Measurements from ENCODE around the gene SH3PXD2B.
"Not testable (repeated sequence)": the region's sequence is repeated elsewhere in the genome, so short reads cannot be mapped to it uniquely, and the experiment has no call there.

The SH3PXD2B gene

GRCh38 chr5:172336676-172337285 is 117.5 kb downstream of the SH3PXD2B start:
- Mint-ChIP-seq H3K36me3 (ENCODE audit: low read depth) (no peaks in the 10 kb centered on the region), H3K27me3 (peaks cover 7% of the 10 kb centered on the region), H3K27ac (no peak overlapping the region), H3K9me3 (no peaks in the 10 kb centered on the region), H3K4me3 (no peak overlapping the region), H3K4me1 (ENCODE audit: low read depth) (no peaks in the 10 kb centered on the region)

- H3K4me1 Mint-ChIP-seq (ENCODE audit: low read depth) = no peaks in the 10 kb centered on the region
- H3K27me3 Mint-ChIP-seq = peaks cover 7% of the 10 kb centered on the region
- no peaks in the 10 kb centered on the region for H3K9me3 Mint-ChIP-seq
- H3K27ac Mint-ChIP-seq = no peak overlapping the region
- H3K4me3 Mint-ChIP-seq = no peak overlapping the region
- no peaks in the 10 kb centered on the region for H3K36me3 Mint-ChIP-seq (ENCODE audit: low read depth)
These were observed 118.1 kb downstream of the SH3PXD2B start for GRCh38 chr5:172336264-172336663.

GRCh38 chr5:172335721-172336120 is 118.6 kb downstream of the SH3PXD2B start:
- H3K9me3 Mint-ChIP-seq = no peaks in the 10 kb centered on the region
- H3K4me1 Mint-ChIP-seq (ENCODE audit: low read depth) = no peaks in the 10 kb centered on the region
- peaks cover 7% of the 10 kb centered on the region for H3K27me3 Mint-ChIP-seq
- no peaks in the 10 kb centered on the region for H3K36me3 Mint-ChIP-seq (ENCODE audit: low read depth)
- no peak overlapping the region for H3K4me3 Mint-ChIP-seq
- H3K27ac Mint-ChIP-seq = no peak overlapping the region

- Mint-ChIP-seq H3K4me1 (ENCODE audit: low read depth) (no peaks in the 10 kb centered on the region), H3K36me3 (ENCODE audit: low read depth) (no peaks in the 10 kb centered on the region), H3K27me3 (peaks cover 7% of the 10 kb centered on the region), H3K9me3 (no peaks in the 10 kb centered on the region), H3K4me3 (no peak overlapping the region), H3K27ac (no peak overlapping the region)
These were observed 119.7 kb downstream of the SH3PXD2B start for GRCh38 chr5:172334641-172335040.

GRCh38 chr5:172334196-172334595 is 120.1 kb downstream of the SH3PXD2B start:
- H3K4me3 Mint-ChIP-seq = no peak overlapping the region
- H3K9me3 Mint-ChIP-seq = no peaks in the 10 kb centered on the region
- no peak overlapping the region for H3K27ac Mint-ChIP-seq
- no peaks in the 10 kb centered on the region for H3K4me1 Mint-ChIP-seq (ENCODE audit: low read depth)
- no peaks in the 10 kb centered on the region for H3K36me3 Mint-ChIP-seq (ENCODE audit: low read depth)
- H3K27me3 Mint-ChIP-seq = peaks cover 7% of the 10 kb centered on the region

- H3K9me3 Mint-ChIP-seq; H3K27ac Mint-ChIP-seq; H3K4me3 Mint-ChIP-seq; H3K36me3 Mint-ChIP-seq (ENCODE audit: low read depth); H3K4me1 Mint-ChIP-seq (ENCODE audit: low read depth); H3K27me3 Mint-ChIP-seq: not testable (repeated sequence)
These were observed 127.4 kb downstream of the SH3PXD2B start for GRCh38 chr5:172326901-172327300.

GRCh38 chr5:172325452-172325851 is 128.9 kb downstream of the SH3PXD2B start:
- Mint-ChIP-seq H3K9me3 (peaks cover 5% of the 10 kb centered on the region), H3K27me3 (no peaks in the 10 kb centered on the region), H3K4me1 (ENCODE audit: low read depth) (no peaks in the 10 kb centered on the region), H3K27ac (no peak overlapping the region), H3K4me3 (no peak overlapping the region), H3K36me3 (ENCODE audit: low read depth) (no peaks in the 10 kb centered on the region)

GRCh38 chr5:172322028-172322965 is 132.0 kb downstream of the SH3PXD2B start:
- H3K36me3 Mint-ChIP-seq (ENCODE audit: low read depth) = no peaks in the 10 kb centered on the region
- peaks cover 5% of the 10 kb centered on the region for H3K9me3 Mint-ChIP-seq
- H3K27me3 Mint-ChIP-seq = no peaks in the 10 kb centered on the region
- H3K4me3 Mint-ChIP-seq = no peak overlapping the region
- H3K4me1 Mint-ChIP-seq (ENCODE audit: low read depth) = no peaks in the 10 kb centered on the region
- H3K27ac Mint-ChIP-seq = peak overlapping the region; percentile 52

- H3K27me3 Mint-ChIP-seq = no peaks in the 10 kb centered on the region
- no peak overlapping the region for H3K4me3 Mint-ChIP-seq
- no peaks in the 10 kb centered on the region for H3K36me3 Mint-ChIP-seq (ENCODE audit: low read depth)
- H3K9me3 Mint-ChIP-seq = peaks cover 5% of the 10 kb centered on the region
- H3K4me1 Mint-ChIP-seq (ENCODE audit: low read depth) = no peaks in the 10 kb centered on the region
- no peak overlapping the region for H3K27ac Mint-ChIP-seq
These were observed 132.7 kb downstream of the SH3PXD2B start for GRCh38 chr5:172321593-172321992.

- Mint-ChIP-seq H3K36me3 (ENCODE audit: low read depth) (no peaks in the 10 kb centered on the region), H3K9me3 (peaks cover 5% of the 10 kb centered on the region), H3K4me3 (no peak overlapping the region), H3K27me3 (no peaks in the 10 kb centered on the region), H3K27ac (no peak overlapping the region), H3K4me1 (ENCODE audit: low read depth) (no peaks in the 10 kb centered on the region)
These were observed 134.4 kb downstream of the SH3PXD2B start for GRCh38 chr5:172319708-172320441.

- H3K27me3 Mint-ChIP-seq = peaks cover 9% of the 10 kb centered on the region
- no peak overlapping the region for H3K4me3 Mint-ChIP-seq
- no peaks in the 10 kb centered on the region for H3K4me1 Mint-ChIP-seq (ENCODE audit: low read depth)
- no peaks in the 10 kb centered on the region for H3K9me3 Mint-ChIP-seq
- H3K27ac Mint-ChIP-seq = no peak overlapping the region
- H3K36me3 Mint-ChIP-seq (ENCODE audit: low read depth) = no peaks in the 10 kb centered on the region
These were observed 138.5 kb downstream of the SH3PXD2B start for GRCh38 chr5:172315587-172316493.

GRCh38 chr5:172313915-172314314 is 140.4 kb downstream of the SH3PXD2B start:
- H3K9me3 Mint-ChIP-seq = no peaks in the 10 kb centered on the region
- H3K4me1 Mint-ChIP-seq (ENCODE audit: low read depth) = no peaks in the 10 kb centered on the region
- H3K27ac Mint-ChIP-seq = no peak overlapping the region
- H3K4me3 Mint-ChIP-seq = no peak overlapping the region
- H3K27me3 Mint-ChIP-seq = peaks cover 9% of the 10 kb centered on the region
- H3K36me3 Mint-ChIP-seq (ENCODE audit: low read depth) = no peaks in the 10 kb centered on the region

GRCh38 chr5:172312286-172312685 is 142.0 kb downstream of the SH3PXD2B start:
- H3K36me3 Mint-ChIP-seq (ENCODE audit: low read depth) = no peaks in the 10 kb centered on the region
- H3K27me3 Mint-ChIP-seq = peaks cover 9% of the 10 kb centered on the region
- no peaks in the 10 kb centered on the region for H3K9me3 Mint-ChIP-seq
- H3K27ac Mint-ChIP-seq = no peak overlapping the region
- no peaks in the 10 kb centered on the region for H3K4me1 Mint-ChIP-seq (ENCODE audit: low read depth)
- no peak overlapping the region for H3K4me3 Mint-ChIP-seq

GRCh38 chr5:172311605-172312004 is 142.7 kb downstream of the SH3PXD2B start:
- H3K27ac Mint-ChIP-seq = no peak overlapping the region
- peaks cover 9% of the 10 kb centered on the region for H3K27me3 Mint-ChIP-seq
- H3K9me3 Mint-ChIP-seq = no peaks in the 10 kb centered on the region
- no peaks in the 10 kb centered on the region for H3K36me3 Mint-ChIP-seq (ENCODE audit: low read depth)
- H3K4me1 Mint-ChIP-seq (ENCODE audit: low read depth) = no peaks in the 10 kb centered on the region
- no peak overlapping the region for H3K4me3 Mint-ChIP-seq
